ACC112 (cell line): ENCODE results near the gene SETD4.
"Not testable (repeated sequence)": the region's sequence is repeated elsewhere in the genome, so short reads cannot be mapped to it uniquely, and the experiment has no call there.

Source experiments
- H2AFZ ChIP-seq: fragments of 200-600 bp; sonication (generic); one replicate; pipeline ENCODE4 v1.6.0; 2017; ENCODE audit warnings: antibody characterized with exemption, low read length; ENCODE audit not compliant: unreplicated experiment
- H3K27ac ChIP-seq: fragments of 200-600 bp; sonication (generic); 2 replicates; pipeline ENCODE4 v1.5.1; 2014; ENCODE audit warnings: low read depth, mild to moderate bottlenecking, antibody characterized with exemption, low read length, moderate library complexity
- H3K27me3 ChIP-seq: fragments of 200-600 bp; sonication (generic); 2 replicates; pipeline ENCODE4 v1.6.1; 2014; ENCODE audit warnings: mild to moderate bottlenecking, antibody characterized with exemption, low read length, moderate library complexity, mixed read lengths; ENCODE audit not compliant: insufficient read depth
- H3K36me3 ChIP-seq: fragments of 200-600 bp; sonication (generic); 2 replicates; pipeline ENCODE4 v1.6.1; 2016; ENCODE audit warnings: mild to moderate bottlenecking, antibody characterized with exemption, low read length, moderate library complexity, mixed read lengths; ENCODE audit not compliant: insufficient read depth
- H3K4me1 ChIP-seq: fragments of 200-600 bp; sonication (generic); one replicate; pipeline ENCODE4 v1.6.1; 2016; ENCODE audit warnings: low read length, mixed read lengths; ENCODE audit not compliant: insufficient read depth, unreplicated experiment, control insufficient read depth
- H3K4me3 ChIP-seq: fragments of 200-600 bp; sonication (generic); 2 replicates; pipeline ENCODE4 v1.5.1; 2014; ENCODE audit warnings: mild to moderate bottlenecking, low read depth, low read length
- H3K79me2 ChIP-seq: fragments of 200-600 bp; sonication (generic); one replicate; pipeline ENCODE4 v1.6.0; 2016; ENCODE audit warnings: low read length; ENCODE audit not compliant: control insufficient read depth, unreplicated experiment, insufficient read depth

The SETD4 gene

DNA sequence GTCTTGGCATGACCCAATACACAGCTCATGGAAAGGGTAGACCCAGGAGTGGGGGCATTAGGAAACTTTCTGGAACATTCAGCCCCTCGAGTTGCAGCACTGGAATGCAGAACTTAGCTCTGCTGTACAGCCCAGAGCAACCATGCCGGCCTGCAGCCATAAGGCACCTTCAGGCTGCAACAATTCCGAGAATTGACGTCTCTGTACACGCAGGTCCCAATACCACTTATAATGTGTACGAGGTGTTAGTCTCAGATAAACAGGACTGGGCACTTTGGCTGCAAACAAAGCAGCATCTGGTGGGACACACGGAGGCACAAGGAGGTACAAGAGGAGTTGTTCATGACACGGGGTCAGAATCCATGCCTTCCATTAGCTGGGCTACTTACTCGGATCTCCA is 17.4 kb upstream of the SETD4 start:
- H3K79me2 ChIP-seq: no peaks in the 10 kb centered on the region
- H2AFZ ChIP-seq: no peak overlapping the region
- H3K27ac ChIP-seq: no peak overlapping the region
- H3K4me1 ChIP-seq: peaks cover 9% of the 10 kb centered on the region
- no peaks in the 10 kb centered on the region for H3K27me3 ChIP-seq
- H3K4me3 ChIP-seq: no peak overlapping the region
- peaks cover 9% of the 10 kb centered on the region for H3K36me3 ChIP-seq

DNA sequence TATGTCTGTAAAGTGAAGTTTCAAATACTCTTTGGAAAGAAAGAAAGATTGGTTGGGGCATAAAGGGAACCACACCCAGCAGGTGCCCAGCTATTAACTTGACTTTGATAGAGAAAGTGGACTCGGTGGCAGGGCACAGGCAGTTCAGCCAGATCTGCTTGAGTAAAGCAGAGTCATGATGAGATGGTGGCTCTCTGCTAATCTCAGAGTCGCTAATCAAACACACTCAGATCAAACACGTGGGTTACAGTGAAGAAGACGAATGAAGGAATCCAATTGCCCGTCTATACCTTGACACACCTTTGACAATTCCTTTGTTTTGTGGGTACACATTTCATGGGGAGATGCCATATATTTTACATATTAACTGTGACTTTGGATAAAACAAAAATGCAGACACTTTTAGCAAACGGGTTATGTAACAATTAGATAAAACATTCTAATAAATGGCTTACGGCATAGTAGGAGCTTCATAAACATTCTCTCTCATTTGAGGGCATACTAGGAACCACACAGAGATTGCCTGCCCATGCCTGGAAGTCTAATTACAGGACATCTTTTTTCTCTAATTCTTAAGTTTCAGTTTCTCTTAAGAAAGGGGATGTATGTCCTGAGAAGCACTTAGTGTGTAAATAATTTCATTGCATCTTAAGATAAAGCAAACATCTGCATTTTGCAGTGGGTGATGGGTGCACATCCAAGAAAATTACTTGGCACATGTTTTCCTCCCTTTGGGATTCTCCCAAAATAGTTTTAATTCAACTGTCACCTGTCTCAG is 16.7 kb upstream of the SETD4 start:
- Histone ChIP-seq H3K79me2 (peaks cover under 1% of the 10 kb centered on the region), H3K27me3 (no peaks in the 10 kb centered on the region), H3K4me3 (no peak overlapping the region), H3K27ac (no peak overlapping the region), H3K36me3 (peaks cover 15% of the 10 kb centered on the region), H3K4me1 (peaks cover 16% of the 10 kb centered on the region), H2AFZ (no peak overlapping the region)

GRCh38 chr21:36075953-36076352 is 15.6 kb upstream of the SETD4 start:
- no peak overlapping the region for H3K27ac ChIP-seq
- H2AFZ ChIP-seq: no peak overlapping the region
- peaks cover 11% of the 10 kb centered on the region for H3K79me2 ChIP-seq
- no peak overlapping the region for H3K4me3 ChIP-seq
- H3K4me1 ChIP-seq: peaks cover 27% of the 10 kb centered on the region
- H3K27me3 ChIP-seq: no peaks in the 10 kb centered on the region
- peaks cover 23% of the 10 kb centered on the region for H3K36me3 ChIP-seq

DNA sequence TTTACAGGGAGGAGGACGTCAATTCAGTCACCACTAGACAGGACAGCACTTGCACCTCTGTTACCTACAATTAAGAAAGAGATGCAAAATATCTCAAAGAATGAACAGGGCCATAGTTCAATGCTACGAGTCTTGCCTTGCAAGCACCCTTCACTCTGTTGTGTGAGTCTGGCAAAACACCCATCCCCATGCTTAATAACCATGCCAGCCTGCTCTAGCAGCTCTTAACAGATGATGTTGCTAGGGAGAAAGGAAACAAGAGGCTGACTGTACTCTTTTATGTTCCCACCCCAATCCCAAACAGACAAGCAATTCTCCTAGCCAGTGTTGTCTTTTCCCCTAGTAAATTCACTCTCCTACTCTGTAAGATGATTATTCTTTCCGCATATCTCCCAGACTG is 14.8 kb upstream of the SETD4 start:
- Histone ChIP-seq H3K36me3 (peaks cover 23% of the 10 kb centered on the region), H3K4me3 (no peak overlapping the region), H3K27me3 (no peaks in the 10 kb centered on the region), H3K4me1 (peaks cover 32% of the 10 kb centered on the region), H2AFZ (no peak overlapping the region), H3K27ac (no peak overlapping the region), H3K79me2 (peaks cover 19% of the 10 kb centered on the region)

DNA sequence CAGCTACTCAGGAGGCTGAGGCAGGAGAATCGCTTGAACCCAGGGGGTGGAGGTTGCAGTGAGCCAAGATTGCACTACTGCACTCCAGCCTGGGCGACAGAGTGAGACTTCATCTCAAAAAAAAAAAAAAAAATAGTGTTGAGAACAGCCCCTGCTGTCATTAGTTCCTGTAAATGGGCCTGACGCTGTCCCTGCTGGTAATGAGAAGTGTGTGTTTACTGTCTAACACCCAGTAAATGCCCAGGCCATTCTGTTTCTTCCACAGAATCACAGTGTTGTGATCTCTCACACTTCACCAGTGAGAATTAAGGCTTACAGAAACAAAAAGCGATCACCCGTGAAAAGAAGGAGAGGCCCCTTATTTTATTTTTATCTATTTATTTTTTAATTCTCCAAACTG is 13.6 kb upstream of the SETD4 start:
- H3K27ac ChIP-seq, H3K4me3 ChIP-seq, H2AFZ ChIP-seq, H3K27me3 ChIP-seq: not testable (repeated sequence)
- Histone ChIP-seq H3K36me3 (peaks cover 28% of the 10 kb centered on the region), H3K79me2 (peaks cover 30% of the 10 kb centered on the region), H3K4me1 (peaks cover 32% of the 10 kb centered on the region)

DNA sequence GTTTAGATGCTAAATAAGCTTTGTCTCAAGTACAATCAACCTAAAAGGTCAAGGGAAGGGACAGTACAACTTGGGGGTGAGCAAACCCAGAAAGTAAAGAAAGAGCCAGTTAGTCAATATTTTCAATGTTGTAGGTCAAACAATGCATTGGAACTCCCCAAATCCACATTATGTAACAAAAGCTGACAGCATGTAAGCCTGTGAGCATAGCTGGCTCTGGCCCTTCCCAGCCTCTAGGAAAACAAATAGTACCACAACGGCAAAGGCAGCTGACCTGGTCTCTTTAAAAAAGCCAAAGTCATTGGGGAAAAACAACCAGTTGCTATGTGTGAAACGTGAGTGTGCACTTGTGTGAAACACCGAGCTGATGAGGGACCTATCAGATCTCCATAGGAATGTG is 12.9 kb upstream of the SETD4 start:
- Histone ChIP-seq H3K4me3 (peak overlapping the region; percentile 14; the same call in 1 of the 2 replicates), H3K4me1 (peaks cover 32% of the 10 kb centered on the region), H3K36me3 (peaks cover 30% of the 10 kb centered on the region), H3K27ac (no peak overlapping the region), H3K27me3 (no peaks in the 10 kb centered on the region), H2AFZ (no peak overlapping the region), H3K79me2 (peaks cover 30% of the 10 kb centered on the region)

- H3K36me3 ChIP-seq: peaks cover 30% of the 10 kb centered on the region
- H2AFZ ChIP-seq: no peak overlapping the region
- no peaks in the 10 kb centered on the region for H3K27me3 ChIP-seq
- H3K79me2 ChIP-seq: peaks cover 30% of the 10 kb centered on the region
- H3K27ac ChIP-seq: no peak overlapping the region
- peak overlapping the region; percentile 97; the same call in 1 of the 2 replicates for H3K4me3 ChIP-seq
- H3K4me1 ChIP-seq: peaks cover 32% of the 10 kb centered on the region
Measured at GRCh38 chr21:36072453-36073162, 12.3 kb upstream of the SETD4 start.

DNA sequence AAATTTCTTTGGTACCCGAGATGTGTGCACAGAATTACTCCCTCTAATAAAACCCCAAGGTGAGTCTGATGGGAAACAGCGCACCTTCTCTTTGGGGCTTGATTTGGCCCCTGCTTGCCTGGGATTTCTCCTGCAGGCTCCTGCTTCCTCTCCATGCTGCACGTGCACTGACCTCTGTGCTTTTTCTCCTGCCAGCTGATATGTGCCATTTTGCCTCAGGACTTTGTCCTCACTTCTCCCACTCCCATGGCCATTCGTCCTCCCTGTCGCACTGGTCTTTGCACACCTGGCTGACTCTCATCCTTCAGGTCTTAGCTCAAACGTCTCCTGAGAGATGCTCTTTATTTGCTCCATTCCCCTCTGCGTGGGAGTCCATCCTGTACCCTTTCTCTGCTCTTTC is 10.7 kb upstream of the SETD4 start:
- Histone ChIP-seq H3K4me1 (peaks cover 32% of the 10 kb centered on the region), H3K27me3 (no peaks in the 10 kb centered on the region), H3K4me3 (peak overlapping the region; percentile 97), H2AFZ (no peak overlapping the region), H3K79me2 (peaks cover 30% of the 10 kb centered on the region), H3K27ac (no peak overlapping the region), H3K36me3 (peaks cover 30% of the 10 kb centered on the region)

DNA sequence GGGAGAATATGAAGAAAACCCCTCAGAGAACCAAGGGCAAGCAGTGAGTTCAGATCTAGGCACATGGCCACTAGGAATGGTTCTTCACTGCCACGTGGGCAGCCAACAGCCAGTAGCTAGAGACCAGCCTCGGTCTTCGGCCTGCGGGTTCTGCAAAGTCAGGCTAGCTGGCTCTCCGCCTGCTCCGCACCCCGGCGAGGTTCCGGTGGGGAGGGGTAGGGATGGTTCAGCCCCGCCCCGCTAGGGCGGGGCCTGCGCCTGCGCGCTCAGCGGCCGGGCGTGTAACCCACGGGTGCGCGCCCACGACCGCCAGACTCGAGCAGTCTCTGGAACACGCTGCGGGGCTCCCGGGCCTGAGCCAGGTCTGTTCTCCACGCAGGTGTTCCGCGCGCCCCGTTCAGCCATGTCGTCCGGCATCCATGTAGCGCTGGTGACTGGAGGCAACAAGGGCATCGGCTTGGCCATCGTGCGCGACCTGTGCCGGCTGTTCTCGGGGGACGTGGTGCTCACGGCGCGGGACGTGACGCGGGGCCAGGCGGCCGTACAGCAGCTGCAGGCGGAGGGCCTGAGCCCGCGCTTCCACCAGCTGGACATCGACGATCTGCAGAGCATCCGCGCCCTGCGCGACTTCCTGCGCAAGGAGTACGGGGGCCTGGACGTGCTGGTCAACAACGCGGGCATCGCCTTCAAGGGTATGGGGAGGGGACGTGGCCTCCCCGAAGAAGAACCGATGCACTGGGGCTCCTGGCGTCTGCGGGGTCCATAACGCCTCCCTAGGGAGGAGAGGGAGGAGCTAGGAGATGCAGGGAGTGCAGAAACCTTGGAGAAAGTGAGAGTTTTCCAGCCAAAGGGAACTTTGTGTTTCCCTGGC is 9.6 kb upstream of the SETD4 start, which contains the start of gene CBR1:
Gene CBR1, plus strand, starts transcription at position 312 of the 871 bp plus-strand sequence. Its CDS starts 92 bp downstream, at position 404.
- Histone ChIP-seq H2AFZ (peak within 1 kb of the TSS; percentile 98), H3K36me3 (peaks cover 30% of the 10 kb centered on the region), H3K4me3 (peak within 1 kb of the TSS; percentile 97)

GRCh38 chr21:36068748-36069398 is 8.5 kb upstream of the SETD4 start:
- H3K4me3 ChIP-seq: peak overlapping the region; percentile 97; the same call in 1 of the 2 replicates
- peak overlapping the region; percentile 79 for H3K27ac ChIP-seq
- H3K27me3 ChIP-seq: no peaks in the 10 kb centered on the region
- peak overlapping the region; percentile 98 for H2AFZ ChIP-seq
- H3K79me2 ChIP-seq: peaks cover 30% of the 10 kb centered on the region
- H3K36me3 ChIP-seq: peaks cover 30% of the 10 kb centered on the region
- peaks cover 35% of the 10 kb centered on the region for H3K4me1 ChIP-seq

More for the DNA sequence above, 9.6 kb upstream of the SETD4 start, which contains the start of gene CBR1:
- H3K27ac ChIP-seq: peak within 1 kb of the TSS; percentile 79
- no peaks in the 10 kb centered on the region for H3K27me3 ChIP-seq
- peaks cover 35% of the 10 kb centered on the region for H3K4me1 ChIP-seq
- peaks cover 30% of the 10 kb centered on the region for H3K79me2 ChIP-seq
